D721Med (cell line): ENCODE measurements around the gene ZNF511.

Experiments
- DNase-seq: peaks from one replicate; pipeline ENCODE4 v3.0.0; 2011; ENCODE audit warnings: low spot score; ENCODE audit not compliant: insufficient read length
- FAIRE-seq: peaks from 2 replicates; lab custom pipeline; 2011; peaks lifted over from hg19 to GRCh38; lab: Jason Lieb, UNC
- CTCF ChIP-seq: IDR thresholded peaks from 2 replicates; pipeline ENCODE4 v1.5.1; 2012; ENCODE audit warnings: mild to moderate bottlenecking, control low read depth; ENCODE audit not compliant: insufficient read depth; ENCODE audit errors: missing control alignments

The ZNF511 gene

DNA sequence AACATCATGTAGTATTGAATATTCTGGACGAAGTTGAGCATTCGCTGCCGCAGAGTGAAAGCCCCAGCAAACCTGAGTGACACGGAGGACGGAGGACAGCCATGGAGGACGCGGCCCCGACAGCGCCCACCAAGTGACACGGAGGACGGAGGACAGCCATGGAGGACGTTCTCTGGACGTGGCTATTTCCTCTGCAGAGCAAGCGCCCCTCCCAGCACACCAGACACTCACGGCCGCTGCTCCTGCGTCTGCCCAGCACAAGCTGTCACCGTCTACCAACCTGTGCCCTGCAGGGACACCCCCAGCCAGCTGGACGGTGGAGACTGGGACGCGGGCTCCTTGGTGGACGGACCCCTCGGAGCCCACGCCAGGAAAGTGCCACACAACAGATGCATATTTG is 24.8 kb upstream of the ZNF511 start:
- TF ChIP-seq CTCF = no peak
- FAIRE-seq = no peak
- DNase-seq = no peak

GRCh38 chr10:133285217-133285616 is 23.5 kb upstream of the ZNF511 start:
- FAIRE-seq (no peak), DNase-seq (no peak)
- no peak for TF ChIP-seq CTCF

DNA sequence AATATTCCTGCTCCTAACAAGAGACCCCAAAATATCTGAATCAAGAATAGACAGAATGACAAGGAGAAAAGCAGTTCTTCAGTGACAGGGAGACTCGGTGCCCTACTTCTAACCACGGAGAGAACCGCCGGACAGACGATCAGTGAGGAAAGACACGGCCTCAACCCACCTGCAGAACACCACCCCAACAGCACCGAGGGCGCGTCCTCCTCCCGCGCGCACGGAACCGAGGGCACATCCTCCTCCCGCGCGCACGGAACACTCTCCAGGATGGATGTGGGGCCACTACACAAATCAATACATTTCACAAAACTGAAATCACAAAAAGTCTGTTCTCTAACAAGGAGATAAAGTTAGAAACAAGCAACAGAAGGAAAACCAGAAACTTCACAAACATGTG is 22.3 kb upstream of the ZNF511 start:
- no peak for FAIRE-seq
- DNase-seq = no peak
- TF ChIP-seq CTCF = no peak

DNA sequence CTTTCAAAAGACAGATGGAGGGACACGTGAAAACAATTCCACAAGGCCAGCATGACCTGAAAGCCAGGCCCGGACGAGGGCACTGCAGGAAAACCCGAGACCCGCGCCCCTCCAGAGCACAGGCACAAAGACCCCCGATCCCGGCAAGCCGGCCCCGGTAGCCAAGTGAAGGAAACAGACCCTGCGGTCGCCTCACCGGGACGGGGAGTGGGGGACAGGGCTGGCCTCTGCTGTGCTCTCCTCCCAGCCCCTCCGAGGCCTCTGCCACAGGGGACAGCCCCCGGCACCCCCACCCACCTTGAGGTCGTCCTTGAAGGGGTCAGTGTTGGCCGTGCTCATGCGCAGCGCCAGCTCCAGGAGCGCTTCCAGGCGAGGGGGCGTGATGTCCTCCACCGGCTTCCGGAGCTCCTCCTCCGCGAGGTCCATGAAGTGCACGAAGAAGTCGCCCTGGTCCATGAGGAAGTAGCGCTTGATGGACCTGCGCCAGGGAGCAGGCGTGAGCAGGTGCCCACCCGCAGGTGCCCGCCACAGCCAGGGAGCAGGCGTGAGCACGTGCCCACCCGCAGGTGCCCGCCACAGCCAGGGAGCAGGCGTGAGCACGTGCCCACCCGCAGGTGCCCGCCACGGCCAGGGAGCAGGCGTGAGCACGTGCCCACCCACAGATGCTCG is 20.7 kb upstream of the ZNF511 start:
- DNase-seq = no peak
- no peak for TF ChIP-seq CTCF
- no peak for FAIRE-seq

DNA sequence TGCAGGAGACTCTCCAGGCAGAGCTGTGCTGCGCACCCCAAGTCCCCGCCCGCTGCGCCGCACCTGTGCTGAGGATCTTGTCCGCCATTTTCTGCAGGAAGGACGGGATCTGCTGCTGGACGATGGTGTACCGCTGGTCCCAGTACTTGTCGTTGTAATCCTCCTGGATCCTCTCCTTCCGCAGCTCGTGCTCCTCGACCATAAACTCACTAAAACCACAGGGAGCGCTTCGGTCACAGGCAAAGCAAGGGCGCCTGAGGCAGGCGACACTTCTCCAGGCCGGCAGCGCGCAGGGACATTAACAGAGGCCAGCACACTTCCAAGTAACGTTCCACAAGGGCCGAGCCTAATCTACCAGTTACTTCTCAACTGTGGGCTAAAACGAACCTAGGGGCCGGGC is 19.0 kb upstream of the ZNF511 start:
- TF ChIP-seq CTCF = no peak
- DNase-seq (no peak), FAIRE-seq (no peak)

DNA sequence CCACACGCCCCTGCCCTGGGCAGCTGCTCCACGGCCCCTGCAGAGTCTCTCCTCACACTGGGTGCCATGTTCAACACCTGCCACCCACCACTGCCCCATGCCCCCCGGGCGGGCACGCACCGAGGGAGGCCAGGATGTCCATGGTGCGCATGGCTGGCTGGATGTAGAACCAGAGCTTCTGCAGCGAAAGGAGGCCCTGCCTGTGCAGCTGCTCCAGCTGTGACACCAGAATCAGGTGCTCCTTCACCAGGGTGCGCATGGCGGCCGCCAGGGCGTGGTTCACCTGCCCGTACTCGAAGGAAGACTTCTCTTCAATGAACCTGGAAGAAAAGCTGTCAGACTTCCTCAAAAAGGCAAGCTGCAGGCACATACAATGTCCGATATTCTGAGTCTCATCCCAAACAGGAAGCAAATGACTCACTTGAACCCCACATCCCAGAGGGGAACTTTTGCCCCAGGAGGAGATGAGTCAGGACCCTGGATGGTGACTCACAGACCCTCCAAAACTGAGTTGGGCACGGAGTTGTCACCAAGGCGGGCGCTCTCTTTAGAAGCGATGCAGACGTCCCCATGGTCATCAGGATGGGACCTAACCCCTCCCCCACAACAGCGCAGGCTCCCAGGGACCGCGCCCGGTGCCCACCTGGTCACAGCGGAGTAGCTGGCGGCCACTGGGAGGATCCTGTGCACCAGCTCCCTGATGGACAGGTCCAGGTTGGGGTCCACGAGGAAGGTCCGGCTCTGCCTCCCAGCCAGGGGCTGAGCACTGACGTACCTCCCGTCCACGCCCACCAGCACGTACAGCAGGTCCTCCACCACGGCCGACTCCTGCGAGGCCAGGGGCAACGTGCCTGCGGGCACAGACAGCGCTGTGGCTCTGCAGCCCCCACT is 15.6 kb upstream of the ZNF511 start:
- FAIRE-seq (no peak), DNase-seq (no peak)
- TF ChIP-seq CTCF = no peak

- FAIRE-seq (no peak), DNase-seq (no peak)
- no peak for TF ChIP-seq CTCF
Measured at GRCh38 chr10:133293810-133294119, 14.9 kb upstream of the ZNF511 start.
